Activated CD8-positive, alpha-beta memory T cell treated with anti-CD3 and anti-CD28 coated beads for 4 hours (primary cell): ENCODE measurements around the gene SEC16A.
A peak's percentile ranks its signal among the peaks of the same experiment; 100 is the strongest.

Experiments
- DNase-seq, 2 donors: peaks; one replicate each; pipeline ENCODE4 v3.0.0-alpha.2; 2020; ENCODE audit warnings: low read depth in 2 of 2

SEC16A gene

DNA sequence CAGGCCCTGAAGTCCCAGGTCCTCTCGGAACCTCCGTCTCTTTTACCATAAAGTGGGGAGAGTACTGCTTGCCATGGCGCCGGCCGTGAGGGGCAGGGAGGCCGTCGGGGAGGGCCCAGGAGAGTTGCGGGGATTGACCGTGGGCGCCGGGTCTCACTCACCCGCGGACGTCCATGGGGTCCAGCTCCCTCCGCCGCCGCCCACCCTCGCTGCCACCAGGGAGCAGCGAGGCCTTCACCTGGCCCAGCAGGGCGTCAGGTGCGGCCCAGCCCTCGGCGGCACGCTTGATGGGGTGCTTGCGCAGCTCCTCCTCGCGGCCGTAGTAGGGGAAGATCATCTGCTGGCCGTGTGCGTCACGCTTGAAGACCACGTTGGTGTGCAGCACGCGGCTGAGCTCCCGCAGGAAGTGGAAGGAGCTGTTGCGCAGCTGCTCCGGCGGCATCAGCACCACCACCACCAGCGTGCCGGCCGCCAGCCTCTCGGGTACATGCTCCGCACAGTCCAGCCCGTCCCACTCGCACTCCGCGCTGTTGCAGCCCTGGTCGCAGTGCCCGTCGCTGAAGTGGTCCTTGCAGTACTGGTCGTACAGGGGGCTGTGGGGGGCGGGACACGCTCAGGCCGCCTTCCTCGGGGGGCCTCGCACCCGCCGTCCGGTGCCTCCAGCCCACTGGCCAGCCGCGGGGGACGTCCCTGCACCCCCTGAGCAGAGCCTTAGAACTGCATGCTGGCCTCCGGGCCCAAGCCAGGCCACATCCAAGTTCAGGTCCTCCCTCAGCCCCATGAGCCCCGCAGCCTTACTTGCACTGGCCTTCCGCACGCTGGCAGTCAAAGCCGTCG lies 21.9 kb upstream of the SEC16A start:
- no peak for DNase-seq

DNA sequence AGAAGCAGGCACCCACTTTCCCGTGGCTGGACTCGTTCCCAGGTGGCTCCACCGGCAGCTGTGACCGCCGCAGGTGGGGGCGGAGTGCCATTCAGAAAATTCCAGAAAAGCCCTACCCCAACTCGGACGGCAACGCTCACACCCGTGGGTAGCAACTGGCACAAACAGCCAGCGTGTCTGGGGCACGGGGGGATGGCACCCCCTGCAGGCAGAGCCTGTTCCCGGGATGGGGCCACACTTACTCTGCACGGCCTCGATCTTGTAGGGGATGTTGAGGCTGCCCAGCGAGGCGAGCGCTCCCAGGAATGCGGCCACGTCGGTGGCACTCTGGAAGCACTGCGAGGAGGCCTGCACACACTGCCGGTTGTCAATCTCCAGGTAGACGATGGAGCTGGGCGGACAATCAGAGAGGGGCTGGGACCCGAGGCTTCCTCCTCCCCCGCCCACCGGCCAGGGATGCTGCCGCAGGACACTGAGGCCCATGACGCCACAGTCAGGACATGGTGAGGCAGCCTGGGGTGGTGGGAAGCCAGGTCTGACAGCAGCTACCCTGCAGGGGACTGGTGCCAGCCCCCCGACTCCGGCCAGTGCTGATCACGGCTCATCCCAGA lies 20.2 kb upstream of the SEC16A start:
- DNase-seq: no peak

DNA sequence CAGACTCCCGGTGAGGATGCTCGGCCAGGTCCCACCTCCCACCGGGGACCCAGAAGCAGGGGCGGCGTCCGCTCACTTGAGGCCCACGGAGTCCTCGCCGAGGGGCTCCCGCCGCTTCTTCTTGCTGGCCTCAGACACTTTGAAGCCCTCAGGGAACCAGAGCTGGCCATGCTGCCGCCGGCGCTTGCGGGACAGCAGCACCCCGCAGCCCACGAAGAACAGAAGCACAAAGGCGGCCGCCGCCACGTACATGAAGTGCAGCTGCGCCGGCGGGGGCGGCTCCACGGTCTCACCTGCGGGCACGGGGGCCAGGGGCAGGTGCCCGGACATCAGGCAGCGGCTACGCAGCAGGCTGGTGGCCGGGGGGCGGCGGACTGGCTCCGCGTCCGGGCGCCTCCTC lies 19.4 kb upstream of the SEC16A start:
- no peak for DNase-seq

- DNase-seq: no peak
These were observed 18.8 kb upstream of the SEC16A start for GRCh38 chr9:136501686-136502085.

DNA sequence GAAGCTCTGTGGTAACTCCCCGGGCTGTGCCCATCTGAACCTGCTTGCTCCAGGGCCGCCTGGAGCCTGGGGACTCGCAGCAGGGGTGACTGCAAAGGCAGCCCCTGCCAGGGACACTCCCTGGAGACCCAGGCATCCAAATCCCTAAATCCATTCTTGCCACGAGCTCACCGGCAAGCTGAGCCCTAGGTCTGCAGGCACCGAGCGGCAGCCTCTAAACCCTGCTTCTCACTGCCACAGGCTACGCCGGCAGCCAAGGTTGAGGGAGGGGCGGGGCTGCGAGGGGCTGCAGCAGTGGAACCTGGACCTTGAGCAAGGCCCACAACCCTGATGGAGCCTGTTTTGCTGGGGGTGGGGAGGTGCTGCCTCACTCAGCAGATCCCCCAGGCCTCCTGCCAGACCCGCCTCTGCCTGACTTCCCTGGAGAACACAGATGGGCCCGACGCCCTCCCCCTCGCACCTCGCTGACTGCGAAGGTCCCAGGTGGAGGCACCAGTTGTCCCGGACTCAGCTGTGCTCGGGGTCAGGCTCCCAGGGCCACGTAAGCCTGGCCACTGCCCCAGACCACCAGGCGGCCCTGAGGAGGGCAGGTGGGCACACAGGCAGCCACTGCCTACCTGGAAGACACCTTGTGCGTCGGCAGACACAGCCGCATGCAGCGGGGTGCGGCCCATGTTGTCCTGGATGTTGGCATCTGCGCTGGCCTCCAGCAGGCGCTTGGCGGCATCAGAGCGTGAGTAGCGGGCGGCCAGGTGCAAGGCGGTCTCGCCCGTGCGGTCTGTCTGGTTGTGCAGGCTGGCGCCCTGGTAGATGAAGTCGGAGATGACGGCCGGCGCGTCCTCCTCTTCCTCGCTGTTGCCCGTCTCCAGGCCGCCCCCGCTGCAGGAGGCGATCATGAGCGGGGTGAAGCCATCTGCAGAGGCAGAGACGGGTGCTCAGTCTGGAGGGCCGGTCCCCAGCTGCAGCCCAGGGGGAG lies 17.4 kb upstream of the SEC16A start:
- DNase-seq: no peak

DNA sequence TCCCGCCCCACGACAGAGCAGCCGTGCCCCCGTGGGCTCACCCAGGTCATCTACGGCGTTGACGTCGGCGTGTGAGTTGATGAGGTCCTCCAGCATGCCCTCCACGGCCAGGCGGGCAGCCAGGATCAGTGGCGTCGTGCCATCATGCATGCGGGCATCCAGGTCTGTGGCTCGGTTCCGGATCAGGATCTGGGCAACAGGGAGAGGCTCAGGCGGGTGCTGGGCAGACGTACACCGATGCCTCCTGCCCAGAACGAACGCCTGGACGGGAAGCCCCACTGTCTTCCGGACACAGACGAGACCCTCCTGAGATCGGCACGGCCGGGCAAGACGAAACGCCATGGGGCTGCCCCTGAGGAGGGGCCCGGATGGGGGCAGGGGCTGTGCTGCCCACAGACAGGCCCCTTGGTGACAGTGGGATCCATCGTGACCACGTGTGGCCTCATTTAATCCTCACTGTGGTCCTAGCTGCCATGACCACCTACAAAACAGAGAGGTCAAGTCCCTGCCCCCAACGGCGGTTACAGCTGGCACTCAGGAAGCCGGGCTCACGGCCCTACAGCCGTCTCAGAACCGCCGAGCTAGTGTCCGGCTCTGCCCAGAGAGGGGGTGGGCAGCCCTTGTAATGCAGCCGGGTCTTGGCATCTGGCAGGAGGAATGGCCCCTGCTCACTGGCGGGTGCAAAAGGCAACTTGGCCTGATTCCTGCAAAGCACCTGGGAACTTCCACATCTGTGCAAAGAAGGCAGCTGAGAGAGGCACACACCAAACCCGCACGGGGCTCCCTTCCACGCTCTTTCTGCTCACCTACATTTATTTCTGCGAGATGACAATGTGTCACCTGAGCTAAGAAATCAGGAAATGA lies 16.5 kb upstream of the SEC16A start:
- DNase-seq: no peak

DNA sequence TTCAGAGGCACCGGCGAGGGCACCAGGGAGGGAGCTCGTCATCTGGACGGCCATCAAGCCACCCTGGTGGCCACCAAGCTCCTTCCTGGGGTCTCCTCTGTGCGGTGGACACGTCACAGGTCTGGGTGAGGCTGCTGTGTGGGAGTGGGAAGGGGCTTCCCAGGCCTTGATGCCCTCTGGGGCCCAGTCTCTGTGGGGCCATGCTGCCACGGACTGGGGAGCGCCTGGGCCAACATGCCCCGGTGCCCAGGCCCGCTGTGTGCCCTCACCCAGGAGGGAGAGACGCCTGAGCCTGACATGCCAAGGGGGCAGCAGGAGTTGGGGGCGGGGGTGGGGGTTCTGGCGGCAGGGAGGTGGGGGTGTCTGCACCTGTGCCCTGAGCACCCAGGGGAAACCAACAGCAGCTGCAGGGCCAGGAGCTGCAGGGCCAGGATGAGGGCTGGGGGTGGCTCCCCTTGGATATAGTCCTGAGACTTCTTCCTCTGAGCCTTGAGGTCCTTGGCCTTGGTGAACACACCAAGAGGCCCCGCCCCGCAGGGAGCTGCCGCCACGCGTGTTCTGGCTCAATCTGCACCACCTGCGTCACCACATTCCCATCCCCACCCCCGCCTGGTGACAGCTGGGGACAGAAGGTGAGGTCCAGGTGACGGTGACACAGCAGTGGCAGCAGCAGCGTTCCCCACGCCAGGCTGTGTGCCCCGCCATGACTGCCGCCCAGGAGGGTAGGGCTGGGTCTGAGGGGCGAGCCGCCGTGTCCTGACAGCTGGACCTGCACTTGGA lies 15.3 kb upstream of the SEC16A start:
- DNase-seq: no peak

DNA sequence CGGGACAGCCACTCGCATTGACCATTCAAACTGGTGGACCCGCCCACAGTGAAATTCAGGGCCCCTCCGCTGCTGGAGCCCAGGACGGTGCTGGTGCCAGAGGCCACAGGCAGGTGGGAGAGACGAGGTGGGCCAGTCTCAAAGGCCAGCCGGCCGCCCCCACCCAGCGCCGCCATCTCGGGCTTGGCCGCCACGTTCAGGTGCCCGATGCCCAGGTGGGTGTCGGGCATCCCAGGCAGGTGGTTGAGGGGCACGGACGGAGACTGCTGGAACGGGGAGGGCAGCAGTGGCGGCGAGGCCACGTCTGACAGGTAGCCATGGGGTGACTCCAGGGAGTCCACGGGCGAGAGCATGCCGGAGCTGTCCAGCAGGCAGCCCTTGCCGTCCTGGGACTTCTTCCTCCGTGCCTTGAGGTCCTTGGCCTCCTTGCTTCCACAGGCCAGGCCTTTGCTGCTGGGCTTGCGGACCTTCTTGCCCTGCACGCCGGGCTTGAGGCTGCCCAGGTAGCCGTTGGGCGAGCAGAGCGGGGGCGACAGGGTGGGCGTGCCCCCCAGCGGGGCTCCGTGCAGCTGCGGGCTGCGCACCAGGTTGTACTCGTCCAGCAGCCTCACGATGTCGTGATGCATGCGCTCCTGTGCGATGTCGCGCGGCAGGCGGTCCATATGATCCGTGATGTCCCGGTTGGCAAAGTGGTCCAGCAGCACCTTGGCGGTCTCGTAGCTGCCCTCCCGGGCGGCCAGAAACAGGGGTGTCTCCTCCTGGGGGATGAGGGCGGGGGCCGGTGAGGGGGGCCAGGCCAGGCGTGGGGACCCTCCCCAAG lies 14.2 kb upstream of the SEC16A start:
- DNase-seq: no peak

DNA sequence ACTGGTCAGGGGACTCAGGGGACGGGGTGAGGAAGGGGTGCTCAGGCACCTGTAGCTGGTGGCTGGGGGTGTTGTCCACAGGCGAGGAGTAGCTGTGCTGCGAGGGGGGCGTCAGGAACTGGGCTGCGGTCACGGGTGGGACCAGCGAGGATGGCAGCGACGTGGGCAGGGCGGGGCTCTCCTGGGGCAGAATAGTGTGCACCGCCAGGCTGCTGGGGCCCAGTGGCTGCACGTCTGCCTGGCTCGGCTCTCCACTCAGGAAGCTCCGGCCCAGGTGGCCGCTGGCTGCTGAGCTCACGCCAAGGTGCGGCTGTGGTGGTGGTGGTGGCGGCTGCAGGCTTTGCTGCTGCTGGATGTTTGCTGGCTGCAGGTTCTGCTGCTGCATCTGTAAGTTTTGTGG lies 13.3 kb upstream of the SEC16A start:
- no peak for DNase-seq

- DNase-seq: no peak
These were observed 12.5 kb upstream of the SEC16A start for GRCh38 chr9:136495238-136495800.

- no peak for DNase-seq
These were observed 11.8 kb upstream of the SEC16A start for GRCh38 chr9:136494531-136495215.

DNA sequence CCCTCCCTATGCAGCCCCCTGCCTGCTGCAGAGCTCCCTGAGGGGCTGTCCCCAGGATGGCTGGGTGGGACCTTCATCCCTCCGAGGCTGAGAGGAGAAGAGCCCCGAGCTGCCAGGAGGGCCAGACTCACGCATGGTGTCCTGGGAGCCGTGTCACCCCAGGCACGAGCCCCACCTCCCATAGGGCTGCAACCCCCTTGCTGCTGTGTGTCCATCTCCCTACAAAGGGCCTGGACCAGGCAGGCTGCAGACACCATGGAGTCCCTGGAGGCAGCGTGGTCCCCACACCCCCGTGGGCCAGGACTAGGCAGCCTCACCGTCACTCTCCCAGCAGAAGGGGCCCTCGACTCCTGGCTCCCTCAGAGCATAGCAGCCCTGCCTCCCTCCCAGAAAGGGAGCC lies 11.2 kb upstream of the SEC16A start:
- DNase-seq: no peak

DNA sequence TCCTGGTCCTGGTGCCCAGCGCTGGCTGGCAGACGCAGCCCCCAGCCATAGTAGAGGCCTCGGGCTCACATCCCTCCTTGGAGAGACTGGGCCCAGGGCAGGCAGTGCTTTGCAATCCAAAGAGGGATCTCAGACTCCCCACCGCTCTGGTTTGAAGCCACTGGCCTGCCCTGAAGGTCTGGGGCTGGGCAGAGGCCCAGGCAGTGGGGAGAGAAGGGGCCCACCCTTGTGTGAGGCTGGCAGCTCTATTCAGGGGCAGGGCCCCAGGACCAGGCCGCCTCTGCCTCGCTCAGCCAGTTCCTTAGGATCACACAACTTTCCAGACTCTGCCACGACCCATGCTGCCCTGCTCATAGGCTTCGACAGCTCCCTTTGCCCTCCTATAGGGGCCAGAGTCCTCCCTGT lies 10.7 kb upstream of the SEC16A start:
- no peak for DNase-seq

DNA sequence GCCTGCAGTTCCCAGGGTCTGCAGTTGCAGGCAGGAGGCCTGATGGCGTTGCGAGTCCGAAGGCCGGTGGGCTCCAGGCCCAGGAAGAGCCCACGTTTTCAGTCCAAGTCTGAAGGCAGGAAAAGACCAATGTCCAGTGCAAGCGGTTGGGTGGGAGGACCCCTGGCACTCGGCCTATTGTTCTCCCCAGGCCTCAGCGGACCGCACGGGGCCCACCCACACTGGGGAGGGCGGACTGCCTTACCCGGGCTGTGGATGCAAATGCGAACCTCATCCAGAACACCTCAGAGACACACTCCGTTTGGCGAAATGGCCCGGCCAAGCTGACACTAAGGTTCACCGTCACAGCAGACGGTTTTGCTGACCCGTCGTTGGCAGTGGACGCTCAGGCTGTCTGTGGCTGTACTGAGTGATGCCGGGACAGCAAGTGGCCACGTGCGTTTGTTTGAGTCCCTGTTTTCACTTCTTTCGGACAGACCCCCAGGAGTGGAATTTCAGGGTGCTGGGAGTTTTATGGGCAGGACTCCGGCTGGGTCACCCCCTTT lies 10.2 kb upstream of the SEC16A start:
- no peak for DNase-seq

DNA sequence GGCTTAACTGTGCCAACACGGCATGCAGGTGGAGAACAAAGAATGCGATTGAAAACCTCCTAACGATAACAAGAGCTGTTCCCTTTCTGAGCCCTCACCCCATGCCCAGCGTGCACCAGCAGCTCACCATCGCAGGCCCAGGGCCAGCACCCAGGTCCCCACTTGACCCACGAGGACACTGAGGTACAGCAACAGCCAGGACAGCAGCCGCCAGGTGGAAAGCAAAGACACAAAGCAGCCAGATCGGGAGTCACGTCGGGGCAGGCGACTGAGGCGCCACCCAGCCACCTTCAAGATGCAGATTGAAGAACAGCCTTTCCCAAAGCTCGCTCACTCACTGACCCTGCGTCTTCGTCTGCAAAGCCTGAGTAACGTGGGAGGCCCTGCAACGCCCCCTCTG lies 6.9 kb upstream of the SEC16A start:
- DNase-seq: no peak

- peak; percentile 48 to 59 for DNase-seq
These were observed 5.7 kb upstream of the SEC16A start for GRCh38 chr9:136488247-136489214.

DNA sequence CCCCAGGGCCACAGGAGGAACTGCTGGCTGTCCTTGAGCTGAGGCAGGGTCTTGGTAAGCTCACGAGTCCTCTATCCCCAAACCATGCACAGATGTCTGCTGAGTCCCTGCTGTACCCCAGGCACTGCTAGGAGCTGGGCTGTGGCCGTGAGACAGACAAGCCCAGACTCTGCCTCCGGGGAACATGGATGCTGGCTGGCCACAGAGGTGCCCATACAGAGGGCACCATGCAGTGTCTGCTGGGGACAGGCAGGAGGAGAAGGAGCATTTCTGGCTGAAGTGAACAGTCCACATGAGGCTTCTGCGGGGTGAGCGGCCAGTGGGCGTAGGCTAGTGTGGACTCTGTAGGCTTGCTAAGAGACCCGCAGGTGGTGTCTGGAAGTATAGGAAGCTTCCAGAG lies 4.8 kb upstream of the SEC16A start:
- no peak for DNase-seq
